GM12875 (cell line): ENCODE results near the gene EMP3.

ENCODE experiments used
- H3K4me3 ChIP-seq: one replicate; pipeline ENCODE4 v1.5.1; 2011; ENCODE audit warnings: low read depth, low read length, control low read depth
- TF ChIP-seq, protein P1 (sequence below): IDR thresholded peaks from 2 replicates; pipeline ENCODE4 v1.5.1; 2011; ENCODE audit warnings: low read depth, mild to moderate bottlenecking, control low read depth, inconsistent platforms, low read length, moderate library complexity, borderline replicate concordance; ENCODE audit not compliant: insufficient read depth

The EMP3 gene

DNA sequence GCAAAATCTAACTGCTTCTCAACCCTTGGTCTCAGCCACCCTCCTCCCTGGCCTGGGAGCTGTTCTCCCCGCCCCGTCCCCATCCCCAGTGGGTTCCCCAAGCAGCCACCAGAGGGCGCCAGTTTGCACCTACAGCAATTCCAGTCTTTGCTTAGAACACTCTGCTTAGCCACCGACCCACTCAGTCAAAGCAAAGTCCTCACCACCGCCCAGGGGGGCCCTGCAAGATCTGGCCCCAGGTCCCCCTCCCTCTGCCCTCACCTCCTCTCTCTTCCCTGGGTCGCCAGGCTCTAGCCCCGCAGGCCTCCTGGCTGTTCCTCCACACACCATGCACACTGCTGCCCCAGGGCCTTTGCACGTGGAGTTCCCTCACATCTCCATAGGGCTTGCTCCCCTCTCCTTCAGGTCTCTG is 26.0 kb downstream of the EMP3 start:
- TF ChIP-seq, protein P1, sequence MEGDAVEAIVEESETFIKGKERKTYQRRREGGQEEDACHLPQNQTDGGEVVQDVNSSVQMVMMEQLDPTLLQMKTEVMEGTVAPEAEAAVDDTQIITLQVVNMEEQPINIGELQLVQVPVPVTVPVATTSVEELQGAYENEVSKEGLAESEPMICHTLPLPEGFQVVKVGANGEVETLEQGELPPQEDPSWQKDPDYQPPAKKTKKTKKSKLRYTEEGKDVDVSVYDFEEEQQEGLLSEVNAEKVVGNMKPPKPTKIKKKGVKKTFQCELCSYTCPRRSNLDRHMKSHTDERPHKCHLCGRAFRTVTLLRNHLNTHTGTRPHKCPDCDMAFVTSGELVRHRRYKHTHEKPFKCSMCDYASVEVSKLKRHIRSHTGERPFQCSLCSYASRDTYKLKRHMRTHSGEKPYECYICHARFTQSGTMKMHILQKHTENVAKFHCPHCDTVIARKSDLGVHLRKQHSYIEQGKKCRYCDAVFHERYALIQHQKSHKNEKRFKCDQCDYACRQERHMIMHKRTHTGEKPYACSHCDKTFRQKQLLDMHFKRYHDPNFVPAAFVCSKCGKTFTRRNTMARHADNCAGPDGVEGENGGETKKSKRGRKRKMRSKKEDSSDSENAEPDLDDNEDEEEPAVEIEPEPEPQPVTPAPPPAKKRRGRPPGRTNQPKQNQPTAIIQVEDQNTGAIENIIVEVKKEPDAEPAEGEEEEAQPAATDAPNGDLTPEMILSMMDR: peak; percentile 93
- no peak overlapping the region for H3K4me3 ChIP-seq

DNA sequence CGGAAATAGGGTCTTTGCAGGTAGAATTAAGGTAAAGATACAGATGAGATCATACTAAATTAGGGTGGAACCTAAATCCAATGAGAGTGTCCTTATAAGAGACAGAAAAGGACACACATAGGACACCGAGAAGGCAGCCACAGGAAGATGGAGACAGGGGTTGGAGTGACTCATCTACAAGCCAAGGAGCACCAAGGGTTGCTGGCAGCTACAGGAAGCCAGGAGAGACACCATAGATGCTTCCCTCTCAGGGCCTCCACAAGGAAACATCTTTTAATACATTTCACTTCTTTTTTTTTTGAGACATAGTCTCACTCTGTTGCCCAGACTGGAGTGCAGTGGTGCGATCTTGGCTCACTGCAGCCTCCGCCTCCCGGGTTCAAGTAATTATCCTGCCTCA is 28.3 kb downstream of the EMP3 start:
- TF ChIP-seq, protein P1: no peak
- no peak overlapping the region for H3K4me3 ChIP-seq

GRCh38 chr19:48354332-48354992 is 29.1 kb downstream of the EMP3 start:
- no peak overlapping the region for H3K4me3 ChIP-seq
- TF ChIP-seq, protein P1: no peak

DNA sequence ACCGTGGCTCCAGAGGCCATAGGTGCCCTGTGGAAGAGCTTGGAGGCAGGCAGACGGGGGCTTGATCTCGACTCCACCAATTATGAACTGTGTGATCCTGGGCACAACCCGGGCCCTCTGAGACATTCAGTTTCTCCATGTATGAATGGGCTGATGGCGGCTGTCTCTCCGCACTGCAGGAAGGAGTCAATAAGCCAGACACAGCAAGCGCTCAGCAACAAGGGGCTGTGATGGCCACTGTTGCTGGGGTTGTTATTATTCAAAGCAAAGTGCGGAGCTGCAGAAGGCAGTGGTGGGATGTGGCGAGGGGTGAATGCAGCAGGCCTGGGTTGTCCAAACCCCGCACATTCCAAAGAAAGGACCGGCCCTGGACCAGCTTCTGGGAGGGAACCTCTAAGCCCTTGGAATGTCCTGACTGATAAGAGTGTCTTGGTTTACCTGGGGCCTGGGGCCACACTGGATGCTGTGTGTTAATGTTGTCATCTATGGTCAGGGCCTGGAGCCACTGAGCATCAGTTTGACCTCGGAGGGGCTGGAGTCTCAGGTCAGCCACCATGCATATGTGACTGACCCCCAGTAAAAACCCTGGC is 30.1 kb downstream of the EMP3 start:
- no peak overlapping the region for H3K4me3 ChIP-seq
- TF ChIP-seq, protein P1: no peak

DNA sequence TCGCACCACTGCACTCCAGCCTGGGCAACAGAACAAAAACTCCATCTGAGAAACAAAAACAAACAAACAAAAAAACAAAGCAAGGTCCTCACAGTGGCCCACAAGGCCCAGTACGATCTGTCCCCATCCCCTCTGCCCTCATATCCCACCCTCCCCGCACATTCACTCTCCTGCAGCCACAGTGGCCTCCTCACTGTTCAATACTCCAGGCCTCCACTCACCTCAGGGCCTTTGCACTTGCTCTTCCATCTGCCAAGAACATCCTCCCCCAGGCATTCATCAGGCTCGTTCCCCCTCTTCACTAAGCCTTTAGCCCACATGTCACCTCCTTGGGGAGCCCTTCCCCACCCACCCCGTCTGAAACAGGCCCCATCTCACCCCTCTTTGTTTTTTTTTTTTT is 33.8 kb downstream of the EMP3 start:
- H3K4me3 ChIP-seq: no peak overlapping the region
- TF ChIP-seq, protein P1: no peak

- no peak overlapping the region for H3K4me3 ChIP-seq
- TF ChIP-seq, protein P1: no peak
Observed at GRCh38 chr19:48361912-48362311, 36.6 kb downstream of the EMP3 start.
